ENCODE measurements around the gene RBL1.

The RBL1 gene

GRCh38 chr20:37095599-37096414 lies at the start of gene RBL1:
Gene RBL1 (minus strand): TSS chr20:37095997. CDS start chr20:37095928, 69 bp downstream.
- DNase-seq (ENCODE audit: extremely low spot score) = peak; percentile 80
- ChIA-PET CTCF (interaction anchor here (0.9 kb wide), 1 partner anchor 96 kb away, joined by 3 read pairs; no protein-coding TSS in a partner anchor), POLR2A (interaction anchor here (0.9 to 2.7 kb wide), 15 partner anchors 9 to 83 kb away, joined by 3 to 31 read pairs (median 6); partner anchors contain the start of genes MROH8 and RPN2)
- TF ChIP-seq LEF1 (IDR thresholded peaks at IDR 0.05; ENCODE audit: borderline replicate concordance) = no peak
- TF ChIP-seq TARDBP (IDR thresholded peaks at IDR 0.05) = no peak; the same call in 1 of the 2 replicates
- TF ChIP-seq L3MBTL2 (conservative IDR thresholded peaks at IDR 0.05) = peak; percentile 99
- TF ChIP-seq PKNOX1 (IDR thresholded peaks at IDR 0.05) = 0 out of 2 replicates have a peak, but pooled peaks have one; percentile 26
- peak; percentile 76 for TF ChIP-seq CTBP1 (IDR thresholded peaks at IDR 0.05; ENCODE audit: borderline replicate concordance)
- no peak for TF ChIP-seq BHLHE40 (IDR thresholded peaks at IDR 0.05; ENCODE audit: borderline replicate concordance)
- no peak for TF ChIP-seq ZNF384 (IDR thresholded peaks at IDR 0.05)
- 0 out of 2 replicates have a peak, but pooled peaks have one; percentile 18 for TF ChIP-seq HDGF (IDR thresholded peaks at IDR 0.05; ENCODE audit: borderline replicate concordance)
- peak; percentile 69; the same call in 1 of the 2 replicates for TF ChIP-seq FOXK2 (IDR thresholded peaks at IDR 0.05)
- TF ChIP-seq FOXA1 (IDR thresholded peaks at IDR 0.05) = no peak
- TF ChIP-seq SUZ12 (IDR thresholded peaks at IDR 0.05) = peak; percentile 81
- TF ChIP-seq ARNT (IDR thresholded peaks at IDR 0.05) = peak; percentile 46; the same call in 1 of the 2 replicates
- TF ChIP-seq NFRKB (IDR thresholded peaks at IDR 0.05) = peak; percentile 86
- TF ChIP-seq SP1 (IDR thresholded peaks at IDR 0.05) = no peak
- TF ChIP-seq FOXM1 (IDR thresholded peaks at IDR 0.05; ENCODE audit: borderline replicate concordance) = no peak
- peak; percentile 76 for TF ChIP-seq ELF4 (IDR thresholded peaks at IDR 0.05)

GRCh38 chr20:37144856-37145404 lies 49.1 kb upstream of the RBL1 start:
- DNase-seq (ENCODE audit: extremely low spot score) = no peak
- TF ChIP-seq L3MBTL2 (conservative IDR thresholded peaks at IDR 0.05) (no peak), PKNOX1 (IDR thresholded peaks at IDR 0.05) (no peak), FOXA1 (IDR thresholded peaks at IDR 0.05) (no peak), BHLHE40 (IDR thresholded peaks at IDR 0.05; ENCODE audit: borderline replicate concordance) (no peak), CTBP1 (IDR thresholded peaks at IDR 0.05; ENCODE audit: borderline replicate concordance) (no peak), HDGF (IDR thresholded peaks at IDR 0.05; ENCODE audit: borderline replicate concordance) (no peak), LEF1 (IDR thresholded peaks at IDR 0.05; ENCODE audit: borderline replicate concordance) (no peak), ARNT (IDR thresholded peaks at IDR 0.05) (no peak), SUZ12 (IDR thresholded peaks at IDR 0.05) (no peak), ZNF384 (IDR thresholded peaks at IDR 0.05) (no peak; the same call in 1 of the 2 replicates), TARDBP (IDR thresholded peaks at IDR 0.05) (no peak), SP1 (IDR thresholded peaks at IDR 0.05) (no peak)
- POLR2A ChIA-PET = no interaction called here
- CTCF ChIA-PET = no interaction called here

GRCh38 chr20:37142708-37143107 lies 46.9 kb upstream of the RBL1 start:
- ChIA-PET POLR2A (no interaction called here), CTCF (no interaction called here)
- TF ChIP-seq FOXM1 (IDR thresholded peaks at IDR 0.05; ENCODE audit: borderline replicate concordance) (no peak), FOXK2 (IDR thresholded peaks at IDR 0.05) (no peak), L3MBTL2 (conservative IDR thresholded peaks at IDR 0.05) (no peak), LEF1 (IDR thresholded peaks at IDR 0.05; ENCODE audit: borderline replicate concordance) (no peak), BHLHE40 (IDR thresholded peaks at IDR 0.05; ENCODE audit: borderline replicate concordance) (no peak), HDGF (IDR thresholded peaks at IDR 0.05; ENCODE audit: borderline replicate concordance) (no peak), SUZ12 (IDR thresholded peaks at IDR 0.05) (no peak), ELF4 (IDR thresholded peaks at IDR 0.05) (no peak), NFRKB (IDR thresholded peaks at IDR 0.05) (no peak), ARNT (IDR thresholded peaks at IDR 0.05) (no peak), PKNOX1 (IDR thresholded peaks at IDR 0.05) (no peak), SP1 (IDR thresholded peaks at IDR 0.05) (no peak), CTBP1 (IDR thresholded peaks at IDR 0.05; ENCODE audit: borderline replicate concordance) (no peak), ZNF384 (IDR thresholded peaks at IDR 0.05) (no peak), TARDBP (IDR thresholded peaks at IDR 0.05) (no peak), FOXA1 (IDR thresholded peaks at IDR 0.05) (no peak)
- no peak for DNase-seq (ENCODE audit: extremely low spot score)

GRCh38 chr20:37137547-37137946 lies 41.8 kb upstream of the RBL1 start:
- ChIA-PET POLR2A (no interaction called here), CTCF (no interaction called here)
- no peak for DNase-seq (ENCODE audit: extremely low spot score)
- TF ChIP-seq ZNF384 (IDR thresholded peaks at IDR 0.05) = no peak
- TF ChIP-seq FOXK2 (IDR thresholded peaks at IDR 0.05) = no peak
- no peak for TF ChIP-seq ELF4 (IDR thresholded peaks at IDR 0.05)
- no peak for TF ChIP-seq SUZ12 (IDR thresholded peaks at IDR 0.05)
- TF ChIP-seq LEF1 (IDR thresholded peaks at IDR 0.05; ENCODE audit: borderline replicate concordance) = no peak
- no peak for TF ChIP-seq HDGF (IDR thresholded peaks at IDR 0.05; ENCODE audit: borderline replicate concordance)
- TF ChIP-seq FOXM1 (IDR thresholded peaks at IDR 0.05; ENCODE audit: borderline replicate concordance) = no peak

- DNase-seq (ENCODE audit: extremely low spot score) = no peak
- ChIA-PET CTCF (no interaction called here), POLR2A (no interaction called here)
- TF ChIP-seq ARNT (IDR thresholded peaks at IDR 0.05) = no peak
- no peak for TF ChIP-seq BHLHE40 (IDR thresholded peaks at IDR 0.05; ENCODE audit: borderline replicate concordance)
- no peak for TF ChIP-seq PKNOX1 (IDR thresholded peaks at IDR 0.05)
- no peak for TF ChIP-seq SUZ12 (IDR thresholded peaks at IDR 0.05)
- no peak for TF ChIP-seq LEF1 (IDR thresholded peaks at IDR 0.05; ENCODE audit: borderline replicate concordance)
- TF ChIP-seq L3MBTL2 (conservative IDR thresholded peaks at IDR 0.05) = no peak
- TF ChIP-seq ELF4 (IDR thresholded peaks at IDR 0.05) = no peak
Measured at GRCh38 chr20:37133952-37134351, 38.2 kb upstream of the RBL1 start.

Measured in HEK293T (cell line).